Astrocyte (in vitro differentiated cells and primary cell): ENCODE measurements around the gene MET.

ENCODE experiments used
- EZH2 ChIP-seq: IDR thresholded peaks from 2 replicates; pipeline ENCODE4 v1.6.1; 2012; ENCODE audit warnings: mild to moderate bottlenecking, low read length, inconsistent platforms; ENCODE audit not compliant: insufficient read depth
- TF ChIP-seq, protein P1 (sequence below): IDR thresholded peaks from 2 replicates; pipeline ENCODE4 v1.5.1; 2011; ENCODE audit warnings: low read depth, mild to moderate bottlenecking, inconsistent platforms, low read length, moderate library complexity; ENCODE audit not compliant: insufficient read depth

- TF ChIP-seq, protein P1, sequence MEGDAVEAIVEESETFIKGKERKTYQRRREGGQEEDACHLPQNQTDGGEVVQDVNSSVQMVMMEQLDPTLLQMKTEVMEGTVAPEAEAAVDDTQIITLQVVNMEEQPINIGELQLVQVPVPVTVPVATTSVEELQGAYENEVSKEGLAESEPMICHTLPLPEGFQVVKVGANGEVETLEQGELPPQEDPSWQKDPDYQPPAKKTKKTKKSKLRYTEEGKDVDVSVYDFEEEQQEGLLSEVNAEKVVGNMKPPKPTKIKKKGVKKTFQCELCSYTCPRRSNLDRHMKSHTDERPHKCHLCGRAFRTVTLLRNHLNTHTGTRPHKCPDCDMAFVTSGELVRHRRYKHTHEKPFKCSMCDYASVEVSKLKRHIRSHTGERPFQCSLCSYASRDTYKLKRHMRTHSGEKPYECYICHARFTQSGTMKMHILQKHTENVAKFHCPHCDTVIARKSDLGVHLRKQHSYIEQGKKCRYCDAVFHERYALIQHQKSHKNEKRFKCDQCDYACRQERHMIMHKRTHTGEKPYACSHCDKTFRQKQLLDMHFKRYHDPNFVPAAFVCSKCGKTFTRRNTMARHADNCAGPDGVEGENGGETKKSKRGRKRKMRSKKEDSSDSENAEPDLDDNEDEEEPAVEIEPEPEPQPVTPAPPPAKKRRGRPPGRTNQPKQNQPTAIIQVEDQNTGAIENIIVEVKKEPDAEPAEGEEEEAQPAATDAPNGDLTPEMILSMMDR: no peak
- TF ChIP-seq EZH2: no peak
These were observed 6.5 kb upstream of the MET start for GRCh38 chr7:116665332-116665996.
